Right lobe of liver (tissue), 4 donors: Measurements from ENCODE around the gene JAZF1.

Experiments
- POLR2A ChIP-seq: fragments of 450-650 bp; IDR thresholded peaks from one replicate; pipeline ENCODE4 v1.6.1; 2017; ENCODE audit warnings: antibody characterized with exemption, mild to moderate bottlenecking
- TF ChIP-seq, protein P1 (sequence below), 4 donors: fragments of 200-600 bp in 3 of 4; fragments of 450-650 bp in 1 of 4; IDR thresholded peaks; one replicate each; pipeline versions ENCODE4 v1.5.1 to v1.8.0; 2016 to 2022; ENCODE audit warnings: antibody characterized with exemption in 4 of 4, mild to moderate bottlenecking in 2 of 4
- donor health status: DM: no; HTN: no; CAD: no.
- donor health status: DM: no; HTN: no; CAD: no.
- donor health status: DM: no; HTN: yes; CAD: no.

GRCh38 chr7:28061824-28062196 lies 118.8 kb downstream of the JAZF1 start:
- TF ChIP-seq, protein P1, sequence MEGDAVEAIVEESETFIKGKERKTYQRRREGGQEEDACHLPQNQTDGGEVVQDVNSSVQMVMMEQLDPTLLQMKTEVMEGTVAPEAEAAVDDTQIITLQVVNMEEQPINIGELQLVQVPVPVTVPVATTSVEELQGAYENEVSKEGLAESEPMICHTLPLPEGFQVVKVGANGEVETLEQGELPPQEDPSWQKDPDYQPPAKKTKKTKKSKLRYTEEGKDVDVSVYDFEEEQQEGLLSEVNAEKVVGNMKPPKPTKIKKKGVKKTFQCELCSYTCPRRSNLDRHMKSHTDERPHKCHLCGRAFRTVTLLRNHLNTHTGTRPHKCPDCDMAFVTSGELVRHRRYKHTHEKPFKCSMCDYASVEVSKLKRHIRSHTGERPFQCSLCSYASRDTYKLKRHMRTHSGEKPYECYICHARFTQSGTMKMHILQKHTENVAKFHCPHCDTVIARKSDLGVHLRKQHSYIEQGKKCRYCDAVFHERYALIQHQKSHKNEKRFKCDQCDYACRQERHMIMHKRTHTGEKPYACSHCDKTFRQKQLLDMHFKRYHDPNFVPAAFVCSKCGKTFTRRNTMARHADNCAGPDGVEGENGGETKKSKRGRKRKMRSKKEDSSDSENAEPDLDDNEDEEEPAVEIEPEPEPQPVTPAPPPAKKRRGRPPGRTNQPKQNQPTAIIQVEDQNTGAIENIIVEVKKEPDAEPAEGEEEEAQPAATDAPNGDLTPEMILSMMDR (IDR thresholded peaks at IDR 0.05), result no peak
- no peak for TF ChIP-seq POLR2A
